ENCODE results near the gene DSCAM.

The DSCAM gene

DNA sequence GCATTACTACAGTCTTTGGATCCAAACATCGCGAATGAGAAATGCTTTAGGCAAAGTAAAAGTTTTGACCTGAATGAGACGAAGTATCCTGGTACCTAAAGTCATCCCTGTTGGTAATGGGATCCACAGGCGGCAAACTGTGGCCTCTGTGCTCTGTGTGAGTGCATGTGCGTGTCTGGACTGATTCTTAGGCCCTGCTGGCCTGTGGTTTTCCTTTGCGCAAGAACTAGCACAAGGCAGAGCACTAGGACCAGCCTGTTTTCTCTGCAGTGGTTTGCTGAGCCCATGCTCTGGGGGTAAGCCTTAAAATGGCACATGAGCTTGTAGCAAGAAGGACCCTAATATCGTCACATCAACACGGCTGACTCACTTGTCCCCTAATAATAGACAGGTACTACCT lies 251.2 kb downstream of the DSCAM start:
- no peak for DNase-seq

DNA sequence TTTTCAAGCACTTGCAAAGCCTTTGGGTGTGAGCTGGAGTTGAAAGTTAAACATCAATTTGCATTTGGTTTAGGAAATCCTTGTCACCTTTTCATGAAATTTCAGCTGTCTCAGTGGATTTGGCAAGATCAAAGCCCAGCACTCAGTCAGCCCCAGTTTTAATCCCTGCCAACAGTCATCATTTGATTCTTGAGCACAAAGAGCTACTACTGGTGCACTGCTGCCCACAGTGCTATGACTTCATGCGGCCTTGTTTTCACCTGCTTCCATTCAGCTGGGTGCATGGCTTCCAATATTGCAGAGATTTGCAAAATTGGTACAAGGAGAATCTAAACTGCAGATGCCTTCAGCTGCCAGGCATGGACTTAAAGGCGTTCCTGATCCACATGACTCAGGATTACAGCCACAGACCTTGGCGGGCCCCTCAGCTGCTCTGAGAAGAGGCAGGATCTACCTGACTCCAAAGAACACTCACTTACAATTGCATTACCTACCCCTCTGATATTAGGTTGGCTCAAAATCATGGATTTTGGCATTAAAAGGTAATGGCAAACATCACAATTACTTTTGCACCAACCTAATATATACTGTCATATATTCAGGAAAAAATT lies 259.1 kb downstream of the DSCAM start:
- DNase-seq: no peak

DNA sequence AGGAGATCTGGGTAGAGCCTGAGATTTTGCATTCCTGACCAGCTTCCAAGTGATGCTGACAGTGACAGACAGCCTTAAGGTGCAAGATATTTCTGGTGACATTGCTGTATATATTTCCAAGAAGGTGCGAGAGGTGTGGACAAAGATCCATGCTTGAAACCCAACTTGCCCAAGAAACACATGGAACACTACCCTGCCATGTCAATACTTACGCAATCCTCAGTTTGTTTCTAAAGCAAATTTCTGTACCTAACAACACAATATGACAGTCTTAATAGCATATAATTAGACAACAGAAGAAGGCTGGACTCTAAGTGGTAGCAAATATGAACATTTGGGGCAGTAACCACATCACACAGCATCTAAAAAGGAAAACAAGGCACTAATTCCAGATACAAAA lies 260.4 kb downstream of the DSCAM start:
- DNase-seq: no peak

DNA sequence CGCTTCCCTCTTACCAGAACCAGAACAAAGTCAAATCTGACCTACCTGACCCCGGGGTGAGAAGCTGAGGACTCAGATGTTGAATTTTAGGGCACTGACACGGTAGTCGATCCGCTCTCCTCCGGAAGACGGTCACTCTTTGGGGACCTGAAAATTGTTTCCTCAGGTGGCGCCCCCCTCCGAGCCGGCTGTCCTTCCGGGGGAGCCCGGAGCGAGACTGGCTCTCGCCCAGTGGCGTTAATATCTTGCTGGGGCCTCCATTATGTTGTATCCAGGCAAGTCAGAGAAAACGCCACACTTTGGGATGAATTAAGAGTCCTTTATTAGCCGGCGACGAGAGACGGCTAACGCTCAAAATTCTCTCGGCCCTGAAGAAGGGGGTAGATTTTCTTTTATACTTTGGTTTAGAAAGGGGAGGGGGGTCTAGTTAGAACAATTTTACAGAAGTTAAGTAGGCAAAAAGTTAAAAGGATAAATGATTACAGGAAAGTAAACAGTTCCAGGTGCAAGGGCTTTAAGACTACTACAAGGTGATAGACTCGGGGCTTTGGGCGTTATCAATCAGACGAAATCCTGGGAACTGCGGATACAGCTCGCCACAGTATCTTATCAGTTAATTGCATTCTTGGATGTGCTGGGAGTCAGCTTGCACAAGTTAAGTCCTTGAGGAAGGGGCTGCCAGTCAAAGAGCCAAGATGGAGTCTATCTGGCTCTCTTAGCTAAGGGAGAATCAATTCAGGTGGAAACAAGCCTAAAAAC lies 269.5 kb downstream of the DSCAM start:
- DNase-seq: no peak

DNA sequence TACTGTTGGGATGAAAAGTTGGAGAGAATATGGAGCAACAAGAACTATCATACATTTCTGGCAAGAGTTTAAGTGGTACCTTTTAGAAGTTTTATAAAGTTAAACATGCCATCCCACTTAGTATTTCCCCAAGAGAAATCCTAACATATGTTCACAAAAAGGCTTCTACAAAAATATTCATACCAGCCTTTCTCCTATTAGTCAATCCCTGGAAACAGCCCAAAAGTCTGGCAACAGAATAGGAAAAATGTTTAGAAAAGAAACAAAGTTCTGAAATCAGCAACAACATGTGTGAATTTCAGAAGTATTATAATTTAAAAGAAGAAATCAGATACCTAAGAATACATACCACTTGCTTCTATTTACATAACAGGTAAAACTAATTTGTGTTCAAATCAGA lies 271.0 kb downstream of the DSCAM start:
- no peak for DNase-seq

DNA sequence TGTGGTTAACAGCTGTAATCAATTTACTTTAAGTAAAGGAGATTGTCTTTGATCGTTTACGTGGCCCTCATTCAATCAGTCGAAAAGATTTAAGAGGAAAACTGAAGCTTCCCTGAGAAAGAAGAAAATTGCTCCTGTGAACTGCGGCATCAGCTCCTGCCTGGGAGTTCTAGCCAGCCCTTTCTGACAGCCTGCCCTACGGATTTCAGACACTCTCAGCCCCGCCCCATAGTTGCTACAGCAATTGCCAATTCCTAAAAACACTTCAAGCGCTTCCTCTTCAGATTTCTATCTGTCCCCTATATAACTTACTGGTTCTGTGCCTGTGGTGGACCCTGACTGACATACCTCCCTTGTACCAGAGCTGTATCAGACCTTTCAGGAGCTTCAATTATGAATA lies 277.6 kb downstream of the DSCAM start:
- no peak for DNase-seq

DNA sequence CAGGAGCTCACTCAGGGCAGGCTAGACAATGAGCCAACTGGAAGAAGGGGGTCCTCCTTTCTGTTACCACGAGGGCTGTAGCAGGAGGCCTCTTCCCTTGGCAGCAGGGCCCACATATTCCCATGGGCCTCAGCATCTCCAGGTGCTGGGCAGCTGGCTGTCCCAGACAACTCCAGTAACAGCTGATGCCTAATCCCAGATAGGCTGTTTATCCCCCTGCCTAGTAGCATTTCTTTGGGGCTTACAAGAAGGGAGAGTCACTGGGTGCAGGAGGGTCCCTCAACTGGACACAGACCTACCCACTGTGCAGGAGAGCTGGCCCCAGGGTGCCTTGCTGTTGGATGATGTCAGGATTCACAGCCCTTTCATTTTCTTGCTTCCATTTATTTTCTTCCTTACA lies 278.2 kb downstream of the DSCAM start:
- peak; percentile 60 for DNase-seq

DNA sequence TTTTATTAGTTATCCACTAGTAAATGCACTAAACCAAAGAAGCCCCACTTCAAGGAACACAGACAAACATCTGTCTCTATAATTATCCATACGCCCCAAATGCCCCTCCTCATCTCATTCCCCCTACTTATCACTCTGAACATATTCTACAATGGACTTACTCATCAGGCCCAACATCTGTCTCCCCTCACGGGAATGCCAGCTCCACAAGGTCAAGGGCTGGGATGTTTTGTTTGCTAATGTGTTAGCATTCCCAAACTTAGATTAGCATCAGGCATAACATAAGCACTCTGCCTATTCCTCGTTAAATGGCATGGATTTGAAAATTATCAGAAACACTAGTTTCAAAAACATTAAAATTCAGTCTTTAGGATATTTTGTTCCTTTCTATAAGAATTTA lies 279.5 kb downstream of the DSCAM start:
- DNase-seq: peak; percentile 16

DNA sequence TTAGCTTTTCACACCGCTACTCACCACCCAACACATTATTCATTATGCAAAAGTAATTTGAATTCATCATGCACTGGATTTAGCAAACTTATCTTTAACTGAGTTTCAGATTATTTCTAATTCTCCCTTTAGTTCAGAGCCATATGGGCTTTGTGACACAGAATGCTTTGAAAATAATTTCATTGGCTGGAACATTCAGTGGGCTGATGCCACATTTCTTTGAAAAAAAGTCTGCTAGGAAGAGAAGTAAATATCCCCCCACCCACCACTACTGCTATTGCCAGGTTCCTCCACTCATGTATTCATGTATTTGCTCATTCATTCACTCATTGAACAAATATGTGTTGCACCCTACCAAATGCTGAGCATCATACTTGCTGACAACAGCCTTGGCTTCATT lies 280.5 kb downstream of the DSCAM start:
- DNase-seq: no peak

DNA sequence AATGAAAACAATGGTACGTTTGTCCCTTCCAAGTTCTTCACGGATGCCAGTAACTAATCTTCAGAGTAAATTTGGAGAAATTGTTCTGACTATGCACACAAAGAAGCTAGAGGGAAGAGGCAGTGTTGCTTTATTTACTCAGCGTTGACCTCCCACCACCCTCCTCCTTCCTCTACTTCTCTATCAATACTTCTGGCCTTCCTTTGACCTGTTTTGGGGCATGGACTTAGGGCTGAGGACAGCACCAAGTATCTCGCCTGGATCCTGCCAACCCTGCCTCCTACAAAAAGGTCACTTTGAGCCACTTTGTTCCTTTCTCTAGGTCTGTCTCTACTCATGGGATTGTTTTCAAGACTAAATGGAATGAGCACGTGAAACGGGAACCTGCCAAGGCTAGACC lies 282.6 kb downstream of the DSCAM start:
- no peak for DNase-seq

DNA sequence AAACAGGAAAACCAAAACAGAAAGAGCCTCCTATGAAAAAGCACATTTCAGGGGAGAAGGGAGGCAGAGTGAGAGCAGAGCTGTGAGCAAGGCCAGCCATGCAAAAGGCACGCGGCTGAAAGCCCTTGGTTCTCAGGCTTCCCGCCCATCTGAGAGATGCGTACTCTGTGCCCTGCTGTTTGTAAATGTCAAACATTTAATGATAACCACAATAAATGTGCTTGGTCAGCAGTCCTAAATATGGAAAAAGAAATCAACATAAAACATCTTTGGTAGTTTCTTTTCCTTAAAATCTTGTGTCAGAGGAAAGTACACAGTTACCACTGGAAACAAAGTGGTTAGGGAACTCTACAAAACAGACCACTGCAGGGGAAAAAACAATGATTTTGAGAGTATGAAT lies 283.1 kb downstream of the DSCAM start:
- no peak for DNase-seq

DNA sequence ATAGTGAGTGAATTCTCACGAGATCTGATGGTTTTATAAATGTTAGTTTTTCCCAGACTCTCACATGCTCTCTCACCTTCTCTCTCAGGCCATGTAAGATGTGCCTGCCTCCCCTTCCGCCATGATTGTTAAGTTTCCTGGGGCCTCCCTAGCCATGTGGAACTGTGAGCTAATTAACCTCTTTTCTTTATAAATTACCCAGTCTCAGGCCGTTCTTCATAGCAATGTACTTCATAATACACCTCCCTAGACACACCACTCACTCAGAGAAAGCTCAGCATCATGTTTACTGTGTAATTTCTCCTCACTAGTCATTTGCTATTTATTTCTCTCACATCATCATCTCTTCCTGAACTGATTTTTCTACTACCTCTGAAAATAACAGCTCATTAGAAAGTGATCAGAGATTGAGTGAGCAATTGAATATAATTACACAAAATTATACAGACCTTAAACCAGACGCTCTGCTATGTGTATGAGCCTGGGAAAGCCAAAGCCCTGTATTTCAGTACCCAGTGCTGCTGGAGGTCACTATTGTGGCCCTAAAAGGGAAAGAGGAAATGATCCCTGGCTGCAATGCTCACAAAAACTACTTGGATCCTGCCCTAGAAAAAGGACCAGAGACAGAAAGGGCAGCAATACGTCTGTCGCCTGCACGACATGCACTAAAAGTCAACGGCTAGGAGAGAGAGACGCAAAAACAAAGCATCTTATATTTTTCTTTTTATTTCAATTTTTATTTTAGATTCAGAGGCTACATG lies 284.5 kb downstream of the DSCAM start:
- no peak for DNase-seq

DNA sequence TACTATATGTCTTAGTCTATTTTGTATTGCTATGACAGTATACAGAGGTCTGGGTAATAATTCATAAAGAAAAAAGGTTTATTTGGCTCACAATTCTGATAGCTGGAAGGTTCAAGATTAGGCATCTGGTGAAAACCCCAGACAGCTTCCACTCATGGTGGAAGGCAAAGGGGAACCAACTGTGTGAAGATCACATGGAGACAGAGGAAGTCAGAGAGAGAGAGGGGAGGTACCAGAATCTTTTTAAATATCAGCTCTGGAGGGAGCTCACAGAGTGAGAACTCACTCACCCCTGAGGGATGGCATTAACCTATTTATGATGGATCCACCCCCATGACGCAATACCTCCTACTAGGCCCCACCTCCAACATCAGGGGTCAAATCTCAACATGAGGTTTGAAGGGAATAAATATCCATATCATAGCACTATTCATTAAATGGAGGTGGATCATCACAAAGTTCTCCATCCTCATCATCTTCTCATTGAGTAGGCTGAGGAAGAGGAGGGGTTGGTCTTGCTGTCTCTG lies 290.5 kb downstream of the DSCAM start:
- no peak for DNase-seq

DNA sequence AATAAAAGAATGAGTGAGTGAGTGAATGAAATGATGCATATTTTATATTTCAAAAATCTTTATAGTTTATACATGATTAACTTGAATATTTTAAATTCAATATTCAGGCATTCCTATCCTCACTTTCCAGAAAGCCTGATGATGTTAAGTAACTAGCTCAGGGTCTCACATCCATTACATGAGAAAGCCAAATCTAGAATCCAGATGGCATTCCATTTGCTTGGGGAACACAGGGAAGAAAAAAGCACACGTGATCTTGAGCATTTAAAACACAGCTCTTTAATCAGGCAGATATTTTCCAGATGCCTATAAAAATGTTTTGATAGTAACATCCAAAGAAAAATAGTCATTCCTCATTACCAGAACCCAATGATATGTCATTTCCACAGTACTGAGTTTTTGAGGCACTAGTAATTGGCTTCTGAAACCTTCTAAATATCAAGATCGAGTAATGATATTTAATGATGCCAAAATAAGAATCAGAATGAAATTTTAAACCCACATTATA lies 291.9 kb downstream of the DSCAM start:
- peak; percentile 70 for DNase-seq

DNA sequence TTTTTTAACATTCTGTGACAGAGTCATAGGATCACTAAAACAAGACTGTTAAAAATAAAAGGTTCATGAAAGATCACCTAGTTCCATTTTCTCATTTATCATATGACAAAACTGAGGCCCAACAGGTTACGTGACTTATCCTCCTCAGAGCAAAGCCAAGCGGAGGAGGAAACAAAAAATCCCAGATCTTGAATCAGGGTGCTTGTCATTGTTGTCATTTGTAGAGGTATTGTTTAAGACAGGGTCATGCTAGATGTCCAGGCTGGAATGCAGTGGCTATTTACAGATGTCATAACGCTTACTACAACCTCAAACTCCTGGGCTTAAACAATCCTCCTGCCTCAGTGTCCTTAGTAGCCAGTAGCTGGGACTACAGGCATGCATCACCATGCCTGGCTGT lies 293.2 kb downstream of the DSCAM start:
- DNase-seq: no peak

DNA sequence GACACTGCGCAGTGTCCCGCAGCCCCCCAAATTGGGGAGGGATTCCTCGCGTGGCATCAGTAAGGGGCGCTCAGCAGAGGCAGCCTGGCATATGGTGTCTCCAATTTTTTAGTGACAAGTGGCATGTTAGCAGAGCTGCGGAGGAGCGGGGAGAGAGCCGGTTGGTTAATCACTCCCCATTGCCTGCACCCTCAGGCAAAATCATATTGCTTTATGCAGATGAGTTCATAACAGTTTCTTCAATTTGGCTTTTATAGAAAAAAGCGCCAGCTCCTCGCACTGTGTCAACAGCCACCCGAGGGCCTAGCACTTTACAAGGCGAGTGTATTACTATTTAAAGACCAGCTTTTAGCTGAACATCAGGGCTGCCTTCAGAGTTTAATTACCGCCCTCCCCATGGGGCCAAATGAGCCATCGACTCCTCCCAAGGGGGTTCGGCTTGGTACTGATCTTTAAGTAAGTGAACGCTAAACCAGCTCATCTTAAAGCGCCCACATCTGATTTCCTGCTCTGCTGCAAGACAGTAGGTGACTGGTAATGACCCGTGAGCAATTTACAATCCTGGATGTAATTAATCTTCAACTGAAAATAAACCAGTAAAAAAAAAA lies 298.9 kb downstream of the DSCAM start:
- peak; percentile 82 for DNase-seq

DNA sequence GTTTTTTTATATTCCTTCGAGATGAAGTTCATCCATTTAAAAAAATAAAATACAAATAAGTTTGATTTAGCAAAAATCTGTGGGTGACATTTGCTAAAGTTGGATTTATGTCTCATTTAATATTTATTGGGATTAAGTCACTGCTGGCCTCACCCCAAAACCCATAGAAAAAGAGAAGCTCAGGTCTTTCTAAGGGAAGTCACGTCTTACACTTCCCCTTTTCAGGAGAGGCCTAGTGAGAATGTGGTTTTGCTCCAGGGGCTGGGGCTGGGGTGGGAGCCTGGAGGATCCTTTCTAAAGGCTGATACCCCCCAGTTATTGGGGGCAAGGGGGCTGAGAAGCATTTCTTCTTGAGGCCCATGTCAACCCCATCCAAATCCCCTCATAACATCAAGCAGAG lies 300.3 kb downstream of the DSCAM start:
- DNase-seq: no peak

DNA sequence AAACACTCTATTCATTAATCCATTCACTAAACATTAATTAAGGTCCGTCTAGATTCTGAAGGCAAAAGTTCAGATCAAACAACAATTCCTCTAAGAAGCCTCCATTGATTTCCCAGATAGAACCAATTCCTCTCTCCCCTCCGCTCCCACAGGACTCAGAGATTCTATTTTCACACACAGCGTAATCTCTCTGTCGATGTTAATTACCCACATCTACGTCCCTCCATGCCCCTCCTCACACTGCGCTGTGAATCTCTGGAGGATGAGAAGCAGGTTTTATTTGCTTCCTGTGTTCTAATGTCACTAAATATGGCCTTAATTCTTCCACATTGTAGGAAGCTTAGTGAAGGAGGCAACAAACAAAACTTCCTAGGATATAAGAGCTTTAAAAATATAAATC lies 306.7 kb downstream of the DSCAM start:
- no peak for DNase-seq

DNA sequence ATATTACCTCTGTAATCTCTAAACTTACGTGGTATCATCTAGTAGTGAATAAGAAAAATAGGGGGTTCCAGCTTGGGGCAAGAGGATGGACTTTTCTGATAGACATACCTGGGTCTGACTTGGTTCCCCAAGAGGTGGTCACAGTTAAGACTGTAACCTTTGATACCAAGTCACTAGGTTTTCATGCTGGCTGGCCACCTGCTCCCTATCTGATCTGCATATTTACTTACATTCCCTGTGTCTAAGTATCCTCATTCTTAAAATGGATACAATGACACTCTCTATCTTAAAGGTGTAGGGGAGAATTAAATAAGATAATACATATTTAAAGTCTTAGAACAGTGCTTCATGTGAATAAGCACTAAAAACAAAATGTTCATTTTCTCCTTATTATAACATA lies 312.1 kb downstream of the DSCAM start:
- no peak for DNase-seq

DNA sequence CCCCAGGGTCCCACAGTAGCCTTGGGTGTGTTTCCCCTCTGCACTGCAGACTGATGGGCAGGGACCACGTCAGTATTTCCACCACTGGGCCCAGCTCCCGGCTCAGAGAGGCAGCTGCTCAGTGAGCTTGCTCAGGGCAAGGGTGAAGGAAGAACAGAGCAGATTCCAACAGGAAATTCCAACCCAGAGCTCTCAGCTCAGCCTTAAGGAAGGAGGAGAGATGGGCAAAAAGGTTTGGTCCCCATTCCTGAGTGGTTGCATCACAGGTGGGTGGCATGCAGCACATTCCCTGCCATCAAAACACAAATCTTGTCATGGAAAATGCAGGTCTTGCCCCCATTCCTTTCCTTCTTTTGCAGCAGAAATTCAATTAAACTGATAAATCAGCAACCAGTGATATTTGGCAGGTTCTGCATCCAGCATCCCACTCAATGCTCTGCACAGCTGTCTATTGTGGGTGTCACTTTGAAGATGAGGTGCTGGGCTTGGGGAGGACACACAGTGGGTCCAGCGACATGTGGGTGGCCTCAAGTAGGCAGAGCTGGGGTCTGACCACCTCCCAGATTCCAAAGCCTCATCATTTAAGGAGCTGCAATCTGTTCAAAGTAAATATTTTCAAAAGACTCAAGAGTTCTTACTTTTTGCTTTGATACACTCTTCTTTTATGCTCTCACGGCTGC lies 315.4 kb downstream of the DSCAM start:
- no peak for DNase-seq

DNA sequence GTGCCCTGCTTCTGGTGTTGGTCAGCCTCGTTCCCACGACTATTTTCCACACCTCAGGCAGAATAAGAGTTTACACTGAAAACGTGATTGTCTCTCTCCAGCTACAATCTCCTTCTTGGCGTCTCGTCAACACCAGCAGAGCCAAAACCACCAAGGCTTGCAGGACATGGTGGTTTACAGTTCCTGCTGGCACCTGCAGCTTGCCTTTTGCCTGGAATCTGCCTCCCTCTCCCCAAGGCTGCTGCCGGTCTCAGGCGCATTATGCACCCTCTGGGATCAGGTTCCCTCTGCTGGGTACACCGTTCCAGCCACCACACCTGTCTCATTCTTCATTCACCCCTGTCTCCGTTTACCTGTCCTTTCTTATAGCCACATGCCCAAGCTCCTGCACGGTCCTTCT lies 315.9 kb downstream of the DSCAM start:
- no peak for DNase-seq

DNA sequence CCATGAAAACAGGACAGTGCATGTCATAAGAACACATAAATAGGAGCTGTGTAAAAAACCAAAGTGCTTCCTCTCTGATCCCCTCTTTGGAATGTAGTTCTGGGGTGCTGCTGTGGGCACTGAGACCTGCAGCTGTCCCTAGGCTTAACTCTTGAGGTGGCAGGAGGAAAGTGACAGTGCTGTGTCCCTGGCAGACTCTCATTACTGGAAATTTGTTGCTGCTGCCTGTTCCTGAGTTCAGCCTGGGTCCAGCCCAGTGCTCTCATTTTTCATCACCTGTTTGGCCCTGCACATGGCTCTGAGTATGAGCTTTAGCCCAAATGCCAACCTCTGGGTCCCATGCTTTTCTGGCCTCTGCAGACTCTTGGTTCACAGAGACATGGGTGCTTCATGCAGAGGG lies 329.3 kb downstream of the DSCAM start:
- DNase-seq: no peak

DNA sequence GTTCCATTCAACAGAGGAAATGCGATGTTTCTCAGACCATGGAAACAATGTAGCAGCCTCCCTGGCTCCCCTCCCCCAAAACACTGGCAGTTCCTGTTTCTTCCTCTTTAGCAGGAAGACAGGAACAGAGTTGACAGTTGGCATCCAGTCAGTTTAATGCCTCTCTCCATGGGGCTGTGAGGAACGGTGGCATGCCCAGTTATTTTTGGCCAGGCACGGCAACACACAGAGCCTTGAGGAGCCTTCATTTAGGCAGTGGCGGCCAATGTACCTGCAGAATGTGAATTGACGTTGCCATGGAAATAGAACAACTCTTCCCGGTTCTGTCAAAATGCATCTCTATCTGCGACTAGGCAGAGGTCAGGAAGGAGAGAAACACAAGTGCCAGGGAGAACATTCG lies 330.6 kb downstream of the DSCAM start:
- no peak for DNase-seq
